HepG2 (cell line): ENCODE data around the gene ZBTB45. TPM values are rescaled to one million over a fixed set of nuclear protein-coding genes. Genes with fewer than 3 reads are reported as not detected.

Experiments used
- CAMTA2 ChIP-seq: sonication (generic); formaldehyde crosslinking; IDR thresholded peaks from 2 replicates; pipeline ENCODE4 v1.4.0; 2020; ENCODE audit warnings: mild to moderate bottlenecking, missing genetic modification reagents, borderline replicate concordance
- CHD2 ChIP-seq: IDR thresholded peaks from 2 replicates; pipeline ENCODE4 v1.6.1; 2011; ENCODE audit warnings: low read depth, low read length, improper control_type of control experiment
- ETS1 ChIP-seq: sonication (generic); formaldehyde crosslinking; IDR thresholded peaks from 2 replicates; pipeline ENCODE4 v1.4.0; 2020; ENCODE audit warnings: missing genetic modification reagents
- GATAD2A ChIP-seq: IDR thresholded peaks from 2 replicates; pipeline ENCODE4 v1.6.1; 2016
- GMEB1 ChIP-seq: sonication (generic); formaldehyde crosslinking; IDR thresholded peaks from 2 replicates; pipeline ENCODE4 v1.5.1; 2020; ENCODE audit warnings: missing genetic modification reagents, mild to moderate bottlenecking, borderline replicate concordance
- HNRNPH1 ChIP-seq: fragments of 200-400 bp; formaldehyde crosslinking; optimal IDR thresholded peaks from 2 replicates; pipeline ENCODE3; 2017; ENCODE audit warnings: mild to moderate bottlenecking, low read depth, low read length
- HOXA5 ChIP-seq: sonication (generic); formaldehyde crosslinking; IDR thresholded peaks from 2 replicates; pipeline ENCODE4 v1.4.0; 2020; ENCODE audit warnings: missing genetic modification reagents
- MZF1 ChIP-seq: sonication (generic); formaldehyde crosslinking; IDR thresholded peaks from 2 replicates; pipeline ENCODE4 v1.8.1; 2023; ENCODE audit warnings: mild to moderate bottlenecking, missing genetic modification reagents, borderline replicate concordance
- NFATC3 ChIP-seq: sonication (generic); formaldehyde crosslinking; IDR thresholded peaks from 2 replicates; pipeline ENCODE4 v1.5.1; 2020; ENCODE audit warnings: mild to moderate bottlenecking, missing genetic modification reagents
- NFIC ChIP-seq: IDR thresholded peaks from 2 replicates; pipeline ENCODE4 v1.6.1; 2012; ENCODE audit warnings: mild to moderate bottlenecking, low read length, inconsistent platforms
- NFKBIZ ChIP-seq: IDR thresholded peaks from 2 replicates; pipeline ENCODE4 v1.6.1; 2018; ENCODE audit warnings: missing genetic modification reagents, missing compliant biosample characterization
- NFRKB ChIP-seq: fragments of 450-650 bp; IDR thresholded peaks from 2 replicates; pipeline ENCODE4 v1.6.1; 2017
- NPAS2 ChIP-seq: sonication (generic); formaldehyde crosslinking; IDR thresholded peaks from 2 replicates; pipeline ENCODE4 v1.8.0; 2022; ENCODE audit warnings: mild to moderate bottlenecking, missing genetic modification reagents, borderline replicate concordance
- NRL ChIP-seq: sonication (generic); formaldehyde crosslinking; IDR thresholded peaks from 2 replicates; pipeline ENCODE4 v1.5.0; 2020; ENCODE audit warnings: missing genetic modification reagents, mild to moderate bottlenecking, moderate library complexity, borderline replicate concordance
- SRSF1 ChIP-seq: fragments of 200-400 bp; formaldehyde crosslinking; optimal IDR thresholded peaks from 2 replicates; pipeline ENCODE3; 2017; ENCODE audit warnings: mild to moderate bottlenecking, low read depth, low read length, moderate library complexity
- TBX3 ChIP-seq: fragments of 450-650 bp; IDR thresholded peaks from 2 replicates; pipeline ENCODE4 v1.6.1; 2017; ENCODE audit warnings: antibody characterized with exemption, mild to moderate bottlenecking, inconsistent platforms, borderline replicate concordance
- ZBED4 ChIP-seq: sonication (generic); formaldehyde crosslinking; IDR thresholded peaks from 2 replicates; pipeline ENCODE4 v1.4.0; 2020; ENCODE audit warnings: missing genetic modification reagents, borderline replicate concordance
- ZBTB21 ChIP-seq: sonication (generic); formaldehyde crosslinking; IDR thresholded peaks from 2 replicates; pipeline ENCODE4 v1.4.0; 2020; ENCODE audit warnings: missing genetic modification reagents
- ZNF18 ChIP-seq: sonication (generic); formaldehyde crosslinking; IDR thresholded peaks from 2 replicates; pipeline ENCODE4 v1.8.0; 2022; ENCODE audit warnings: mild to moderate bottlenecking, missing genetic modification reagents; ENCODE audit not compliant: insufficient replicate concordance
- ZNF329 ChIP-seq: sonication (generic); formaldehyde crosslinking; IDR thresholded peaks from 2 replicates; pipeline ENCODE4 v1.9.0; 2021; ENCODE audit warnings: low read depth, mild to moderate bottlenecking, missing genetic modification reagents
- ZNF619 ChIP-seq: sonication (generic); formaldehyde crosslinking; IDR thresholded peaks from 2 replicates; pipeline ENCODE4 v1.4.0; 2020; ENCODE audit warnings: mild to moderate bottlenecking, missing genetic modification reagents
- ZNF746 ChIP-seq: sonication (generic); formaldehyde crosslinking; IDR thresholded peaks from 2 replicates; pipeline ENCODE4 v1.8.0; 2022; ENCODE audit warnings: mild to moderate bottlenecking, missing genetic modification reagents
- ZNF792 ChIP-seq: IDR thresholded peaks from 2 replicates; pipeline ENCODE4 v1.6.1; 2016
- polyA plus RNA-seq, 8 experiments: library from polyadenylated mRNA; depleted of rRNA in 3 of 8; stranded (reverse) in 7 of 8; unstranded in 1 of 8; fragments of >200 nt; fragmentation: Illumina TruSeq in 4 of 8; extraction: Trizol in 4 of 8; gene quantifications; 2 replicates each; pipeline versions ENCODE4 v1.2.1 to v1.2.3, GENCODE V29; 2011 to 2016; ENCODE audit warnings: low read depth in 4 of 8, missing spikeins in 1 of 8, mixed read lengths in 1 of 8; ENCODE audit not compliant: insufficient read depth in 1 of 8
- total RNA-seq, 5 experiments: library from RNA; depleted of rRNA; stranded (reverse); fragments of >200 nt; fragmentation: Illumina TruSeq; extraction: Trizol; gene quantifications; 2 replicates each; pipeline ENCODE4 v1.2.3, GENCODE V29; 2016; ENCODE audit warnings: low read depth in 1 of 5

The ZBTB45 gene
- total and polyA plus RNA-seq, 2 of the 13 experiments (the other 11 are each of a cell fraction or from before 2014, with no cell fraction given) = 3.0 to 3.7 TPM

GRCh38 chr19:58558623-58559274 is 39.1 kb upstream of the ZBTB45 start (continued):
- TF ChIP-seq MZF1 (CRISPR knock-in tag) (no peak), ZNF619 (0 out of 2 replicates have a peak, but pooled peaks have one; percentile 72), NFATC3 (CRISPR knock-in tag) (peak; percentile 36; the same call in 1 of the 2 replicates), NPAS2 (CRISPR knock-in tag) (no peak), HNRNPH1 (no peak), ZBED4 (CRISPR knock-in tag) (no peak), ZBTB21 (peak; percentile 30; the same call in 1 of the 2 replicates), SRSF1 (no peak), NRL (no peak), TBX3 (no peak), ZNF792 (CRISPR knock-in tag) (no peak; the same call in 1 of the 2 replicates), CAMTA2 (CRISPR knock-in tag) (no peak), ZNF18 (peak; percentile 59), ZNF746 (CRISPR knock-in tag) (no peak), NFRKB (0 out of 2 replicates have a peak, but pooled peaks have one; percentile 51), NFIC (no peak), HOXA5 (CRISPR knock-in tag) (peak; percentile 53; the same call in 1 of the 2 replicates), GMEB1 (CRISPR knock-in tag) (peak; percentile 86; the same call in 1 of the 2 replicates), ETS1 (CRISPR knock-in tag) (no peak), ZNF329 (CRISPR knock-in tag) (peak; percentile 80; the same call in 1 of the 2 replicates), CHD2 (no peak), NFKBIZ (CRISPR knock-in tag) (0 out of 2 replicates have a peak, but pooled peaks have one; percentile 38), GATAD2A (CRISPR knock-in tag) (no peak)
